Measurements from ENCODE around the gene PYGB.
A peak's percentile ranks its signal among the peaks of the same experiment; 100 is the strongest.

The PYGB gene

DNA sequence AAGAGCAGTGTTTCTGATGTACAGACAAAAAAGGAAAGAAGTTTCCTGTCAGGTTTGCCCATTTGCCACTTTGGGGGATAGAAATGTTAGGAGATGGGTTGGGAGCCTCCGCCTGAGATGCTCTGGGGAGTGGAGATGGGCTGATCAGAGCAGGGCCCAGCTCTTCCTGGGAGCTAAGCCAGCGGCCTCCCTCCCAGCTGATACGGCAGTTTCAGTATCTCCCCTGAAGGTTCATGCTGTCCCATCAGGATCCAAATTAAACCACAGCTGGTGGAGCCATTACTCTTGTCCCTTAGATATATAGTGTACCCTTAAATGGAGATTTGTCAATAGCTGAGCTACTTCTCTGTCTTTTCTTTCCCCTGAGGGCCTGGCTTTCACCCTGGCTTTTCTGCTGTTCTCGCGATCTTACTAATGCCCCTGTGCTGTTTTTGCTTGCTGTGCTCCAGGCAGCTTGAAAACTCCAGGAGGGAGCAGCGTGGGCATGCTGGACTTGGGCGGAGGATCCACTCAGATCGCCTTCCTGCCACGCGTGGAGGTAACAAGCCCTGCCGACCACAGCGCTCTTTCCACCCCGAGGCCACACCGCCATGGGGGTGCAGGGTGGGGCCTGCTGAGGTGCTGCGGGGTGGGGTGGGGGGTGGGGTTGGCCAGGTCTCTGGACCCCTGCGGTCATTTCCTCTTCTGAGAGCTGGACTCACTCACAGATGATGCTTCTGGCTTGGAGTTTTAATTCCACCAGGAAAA, 31.5 kb upstream of the PYGB start:
- DNase-seq = no peak

DNA sequence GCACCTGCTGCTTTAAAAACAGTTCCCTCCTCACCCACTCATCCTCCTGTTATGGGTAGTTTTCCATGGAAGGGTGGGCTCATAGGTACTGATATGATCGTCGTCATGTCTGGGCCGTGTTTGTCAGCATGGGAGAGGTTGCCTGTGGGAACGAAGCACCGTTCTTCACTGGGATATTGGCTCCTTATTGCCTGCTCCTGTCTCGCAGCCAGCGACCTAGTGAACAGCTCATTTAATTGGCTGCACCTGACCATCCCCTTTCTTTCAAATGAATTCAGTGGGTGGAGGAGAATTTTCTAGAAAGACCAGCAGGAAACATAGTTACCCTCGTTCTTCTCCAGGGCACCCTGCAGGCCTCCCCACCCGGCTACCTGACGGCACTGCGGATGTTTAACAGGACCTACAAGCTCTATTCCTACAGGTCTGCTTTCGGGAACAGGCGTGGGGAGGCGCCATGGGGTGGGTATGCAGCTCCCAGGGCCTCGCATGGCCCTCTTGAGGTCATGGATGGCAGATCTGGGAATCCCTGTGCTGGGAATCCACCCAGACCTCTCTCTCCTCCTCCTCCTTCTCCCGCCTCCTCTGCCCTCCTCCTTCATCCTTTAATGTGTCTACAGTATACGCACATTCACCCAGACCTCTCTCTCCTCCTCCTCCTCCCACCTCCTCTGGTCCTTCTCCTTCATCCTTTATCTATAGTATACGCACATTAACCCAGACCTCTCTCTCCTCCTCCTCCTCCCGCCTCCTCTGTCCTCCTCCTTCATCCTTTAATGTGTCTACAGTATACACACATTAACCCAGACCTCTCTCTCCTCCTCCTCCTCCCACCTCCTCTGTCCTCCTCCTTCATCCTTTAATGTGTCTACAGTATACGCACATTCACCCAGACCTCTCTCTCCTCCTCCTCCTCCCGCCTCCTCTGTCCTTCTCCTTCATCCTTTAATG, 30.4 kb upstream of the PYGB start:
- no peak for DNase-seq

DNA sequence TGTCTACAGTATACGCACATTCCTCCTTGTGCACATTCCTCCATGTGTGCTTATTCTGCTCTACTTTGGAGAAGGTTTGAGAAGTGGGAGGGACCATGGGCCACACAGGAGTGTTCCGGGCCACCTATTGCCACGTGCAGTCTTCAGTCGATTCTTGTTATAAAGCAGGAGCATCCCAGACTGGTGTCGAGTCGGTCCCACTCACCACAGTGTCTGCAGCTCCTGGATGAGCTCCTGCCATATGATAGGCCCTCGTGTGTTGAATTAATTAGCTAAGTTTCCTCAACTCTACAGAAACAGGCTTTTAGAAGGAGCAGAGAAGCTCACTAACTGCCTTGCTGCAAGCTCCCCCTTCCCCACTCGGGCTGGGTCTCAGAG, 29.8 kb upstream of the PYGB start:
- DNase-seq = no peak

DNA sequence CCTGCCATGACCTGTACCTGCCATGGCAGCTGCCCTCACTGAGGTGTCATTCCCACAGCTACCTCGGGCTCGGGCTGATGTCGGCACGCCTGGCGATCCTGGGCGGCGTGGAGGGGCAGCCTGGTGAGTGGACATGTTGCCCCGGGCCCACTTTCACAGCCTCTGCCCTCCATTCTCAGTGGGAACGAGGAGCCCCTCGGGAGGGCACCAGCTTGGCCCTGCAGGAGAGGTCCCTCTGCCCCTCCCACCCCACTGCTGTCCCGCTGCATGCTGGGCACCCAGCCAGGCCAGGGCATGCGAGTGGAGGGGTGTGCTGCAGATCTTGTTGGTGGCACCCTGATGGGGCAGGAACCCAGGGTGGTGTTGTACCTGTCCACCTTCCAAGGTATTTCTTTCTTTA, 29.4 kb upstream of the PYGB start:
- DNase-seq = no peak

DNA sequence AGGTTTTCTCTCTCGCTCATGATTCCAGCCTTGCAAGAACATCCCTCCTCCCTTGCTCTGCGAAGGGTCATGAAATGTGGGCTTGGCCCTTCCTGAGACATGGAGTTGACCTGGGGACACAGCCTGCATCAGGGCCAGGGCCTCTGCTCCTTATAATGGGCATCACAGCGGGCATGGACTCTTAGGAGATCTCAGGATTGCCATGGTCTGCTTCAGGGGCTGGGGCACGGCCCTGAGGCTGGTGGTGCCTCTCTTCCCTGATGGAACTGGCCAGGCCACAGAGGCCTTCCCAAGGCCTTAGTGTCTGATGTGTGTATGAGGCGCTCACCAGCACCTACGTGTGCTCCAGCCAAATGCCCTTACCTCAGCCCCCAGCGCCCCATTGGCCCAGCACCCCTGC, 28.5 kb upstream of the PYGB start:
- no peak for DNase-seq

DNA sequence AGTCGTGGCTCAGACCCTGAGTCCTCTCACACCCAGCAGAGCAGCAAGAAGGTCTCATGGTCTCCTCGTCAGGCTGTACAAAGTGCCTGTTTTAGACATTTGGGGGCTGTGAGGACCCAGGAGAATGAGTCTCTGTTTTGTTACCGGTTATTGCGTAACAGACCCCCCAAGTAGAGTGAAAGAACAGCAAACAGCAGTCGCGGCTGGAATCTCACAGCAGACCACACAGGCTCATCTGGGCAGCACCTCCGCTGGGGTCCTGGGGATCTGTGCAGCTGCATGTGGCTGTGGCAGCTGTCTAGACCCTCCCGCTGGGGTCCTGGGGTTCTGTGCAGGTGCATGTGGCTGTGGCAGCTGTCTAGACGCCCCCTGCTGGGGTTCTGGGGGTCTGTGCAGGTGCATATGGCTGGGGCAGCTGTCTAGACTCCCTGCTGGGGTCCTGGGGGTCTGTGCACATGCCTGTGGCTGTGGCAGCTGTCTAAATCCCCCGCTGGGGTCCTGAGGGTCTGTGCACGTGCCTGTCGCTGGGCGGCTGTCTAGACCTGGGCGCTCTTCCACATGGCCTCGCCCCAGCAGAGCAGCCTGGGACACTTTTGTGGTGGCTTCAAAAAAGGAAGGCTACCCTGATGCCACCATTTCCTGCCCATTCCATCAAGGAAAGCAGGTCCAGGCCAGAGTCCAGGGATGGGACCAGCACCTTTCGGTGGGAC, 27.7 kb upstream of the PYGB start:
- DNase-seq = peak; percentile 34

DNA sequence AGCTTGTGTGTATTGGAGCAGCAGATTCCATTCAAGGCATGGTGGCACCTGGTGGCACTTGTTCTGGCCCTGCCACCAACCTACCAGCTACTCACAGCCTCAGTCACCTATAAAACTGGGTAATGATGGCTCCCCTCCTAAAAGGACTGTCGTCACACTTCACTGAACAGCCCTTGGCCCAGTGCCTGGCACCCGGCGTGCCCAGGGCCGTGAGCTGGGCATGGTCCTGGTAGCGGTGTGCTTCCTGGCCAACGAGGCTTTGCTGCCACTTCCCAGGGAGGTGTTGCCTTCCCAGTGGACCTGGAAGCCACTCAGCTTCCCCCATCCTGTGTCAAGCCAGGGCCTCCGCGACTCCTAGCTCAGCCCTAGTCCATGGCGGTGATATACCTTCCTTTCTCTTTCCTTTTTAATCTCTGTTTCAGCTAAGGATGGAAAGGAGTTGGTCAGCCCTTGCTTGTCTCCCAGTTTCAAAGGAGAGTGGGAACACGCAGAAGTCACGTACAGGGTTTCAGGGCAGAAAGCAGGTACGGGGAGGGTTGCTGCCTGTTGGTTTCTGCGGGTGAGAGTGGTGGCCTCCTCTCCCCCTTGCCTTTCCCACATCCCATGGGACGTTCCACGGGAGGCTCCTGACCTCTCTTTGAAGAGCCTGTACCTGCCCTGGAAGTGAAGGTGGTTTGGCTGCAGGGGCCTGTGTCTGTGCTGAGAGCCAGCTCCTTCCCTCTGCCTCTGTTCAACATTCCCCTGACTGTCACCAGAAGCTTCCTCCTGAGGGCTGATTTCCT, 26.9 kb upstream of the PYGB start:
- peak; percentile 82 for DNase-seq

DNA sequence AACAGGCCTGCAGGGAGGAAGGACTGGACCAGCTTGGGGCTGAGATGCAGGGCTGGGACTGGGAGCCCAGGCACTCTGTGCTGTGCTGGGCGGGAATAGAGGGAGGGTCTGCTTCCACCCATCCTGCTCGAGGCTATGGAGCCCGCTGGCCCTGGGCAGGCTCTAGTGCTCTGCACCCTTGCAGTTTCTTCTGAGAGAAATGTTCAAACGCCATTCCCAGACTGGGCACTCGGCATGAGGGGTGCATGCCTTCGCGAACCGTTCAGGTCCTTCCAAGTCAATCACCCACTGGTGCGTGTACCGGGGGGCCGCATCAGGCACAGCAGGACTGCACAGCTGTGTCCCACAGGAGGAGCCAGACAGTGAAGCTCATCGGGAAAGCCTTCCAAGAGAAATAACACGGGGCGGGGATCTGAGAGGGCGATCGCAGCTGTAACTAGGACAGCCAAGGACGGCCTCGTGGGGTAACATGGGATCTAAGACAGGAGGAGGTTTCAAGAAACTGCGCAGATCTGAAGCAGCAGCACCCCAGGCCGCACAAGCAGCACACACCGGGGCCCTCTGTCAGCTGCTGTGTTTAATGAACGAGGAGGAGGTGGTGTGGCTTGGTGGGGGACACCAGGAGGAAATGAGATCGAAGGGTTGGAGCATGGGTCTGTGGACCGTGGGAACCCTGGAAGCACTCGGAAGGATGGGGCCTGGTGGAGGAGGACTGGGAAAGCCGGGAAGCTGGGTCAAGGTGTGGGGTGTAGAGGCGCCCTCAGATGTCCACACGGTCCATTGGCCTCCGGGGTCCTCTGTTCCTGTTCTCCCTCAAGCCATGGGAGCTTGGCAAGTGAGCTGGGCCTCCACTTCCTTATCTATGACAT, 26.1 kb upstream of the PYGB start:
- no peak for DNase-seq

DNA sequence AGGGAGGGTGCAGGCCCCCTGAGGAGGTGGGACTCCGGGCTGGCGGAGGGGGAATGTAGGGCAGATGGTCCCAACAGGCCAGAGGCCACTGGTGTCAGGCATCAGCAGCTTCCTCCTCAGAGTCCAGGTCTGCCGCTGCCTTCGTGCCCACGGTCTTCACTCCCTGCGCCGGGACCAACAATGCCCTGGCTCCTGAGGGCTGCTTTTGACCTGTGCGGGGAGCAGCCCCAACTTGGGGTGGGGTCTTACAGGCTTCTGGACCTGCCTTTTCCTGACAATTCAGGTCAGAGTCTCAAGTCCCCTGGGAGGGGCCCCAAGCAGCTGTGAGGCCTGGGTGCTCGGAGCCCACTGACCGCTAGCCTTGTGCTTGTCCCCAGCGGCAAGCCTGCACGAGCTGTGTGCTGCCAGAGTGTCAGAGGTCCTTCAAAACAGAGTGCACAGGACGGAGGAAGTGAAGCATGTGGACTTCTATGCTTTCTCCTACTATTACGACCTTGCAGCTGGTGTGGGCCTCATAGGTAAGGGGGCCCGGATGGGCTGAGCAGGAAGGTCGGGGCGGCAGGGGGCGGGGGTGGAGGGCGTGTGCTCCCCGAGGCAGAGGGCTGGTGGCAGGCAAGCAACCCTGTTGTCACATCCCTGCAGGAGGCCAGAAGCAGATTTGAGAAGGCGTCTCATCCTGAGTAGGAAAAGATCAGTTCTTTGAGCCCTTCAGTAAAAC, 25.3 kb upstream of the PYGB start:
- DNase-seq = no peak

DNA sequence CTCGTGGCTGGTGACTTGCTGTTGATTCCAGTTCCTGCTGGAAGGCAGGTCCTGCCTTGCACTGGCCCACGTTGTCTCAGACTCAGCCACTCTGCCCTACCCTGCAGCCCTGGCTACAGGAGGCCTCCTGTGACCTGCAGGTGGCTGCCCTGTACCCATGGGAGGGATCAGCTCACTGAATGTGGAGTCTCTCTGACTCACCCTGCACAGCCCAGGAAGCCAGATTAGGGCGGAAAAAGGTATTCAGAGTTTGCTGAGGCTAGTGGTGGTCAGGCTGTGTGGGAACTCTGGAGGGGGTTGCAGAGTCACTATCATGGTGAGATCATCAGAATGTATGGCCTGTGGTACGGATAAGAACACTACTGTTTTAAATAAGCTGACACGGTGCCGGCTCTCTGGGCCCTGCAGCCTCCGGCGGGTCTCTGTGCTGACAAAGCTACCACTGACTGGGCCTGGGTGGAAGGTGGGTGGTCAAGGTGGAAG, 24.7 kb upstream of the PYGB start:
- no peak for DNase-seq

DNA sequence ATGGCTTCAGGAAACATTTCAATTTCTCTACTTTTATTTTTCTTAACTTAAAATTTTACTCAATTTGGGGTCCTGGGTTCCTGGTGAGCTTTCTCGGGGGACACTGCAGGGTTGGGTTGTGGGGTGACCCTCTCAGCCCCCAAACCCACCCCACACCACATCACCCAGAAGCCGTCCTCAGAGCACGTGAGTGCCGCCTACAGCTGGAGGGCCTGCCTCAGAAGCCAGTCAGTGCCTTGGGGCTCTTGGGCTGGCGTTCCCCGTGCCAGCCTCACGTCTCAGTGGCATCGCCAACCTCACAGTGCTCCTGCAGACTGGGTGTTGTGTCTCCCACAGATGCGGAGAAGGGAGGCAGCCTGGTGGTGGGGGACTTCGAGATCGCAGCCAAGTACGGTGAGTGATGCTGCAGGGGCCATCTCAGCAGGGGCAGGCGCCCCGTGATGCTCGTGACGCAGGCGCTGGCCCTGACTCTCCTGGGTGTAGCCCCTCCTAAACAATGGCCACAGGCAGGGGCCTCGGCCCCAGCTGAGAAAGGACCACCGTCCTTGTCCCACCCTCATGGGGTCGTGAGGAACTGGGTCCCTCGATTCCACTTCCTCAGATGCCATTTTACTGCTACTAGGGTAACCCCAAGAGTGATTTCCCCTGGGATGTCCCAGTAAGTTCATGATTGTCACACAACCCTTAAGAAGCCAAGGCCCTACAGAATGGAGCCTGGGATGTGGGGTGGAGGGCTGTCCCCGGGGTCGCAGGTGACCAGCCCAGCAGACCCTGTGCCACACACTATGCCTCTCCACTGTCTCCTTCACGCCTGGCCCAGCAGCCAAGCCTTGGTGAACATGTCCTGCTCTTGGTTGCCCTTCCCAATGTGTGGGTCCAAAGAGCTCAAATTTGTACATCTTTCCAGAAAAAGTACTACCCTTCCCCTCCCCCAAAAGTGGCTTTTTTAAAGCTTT, 23.8 kb upstream of the PYGB start:
- no peak for DNase-seq

DNA sequence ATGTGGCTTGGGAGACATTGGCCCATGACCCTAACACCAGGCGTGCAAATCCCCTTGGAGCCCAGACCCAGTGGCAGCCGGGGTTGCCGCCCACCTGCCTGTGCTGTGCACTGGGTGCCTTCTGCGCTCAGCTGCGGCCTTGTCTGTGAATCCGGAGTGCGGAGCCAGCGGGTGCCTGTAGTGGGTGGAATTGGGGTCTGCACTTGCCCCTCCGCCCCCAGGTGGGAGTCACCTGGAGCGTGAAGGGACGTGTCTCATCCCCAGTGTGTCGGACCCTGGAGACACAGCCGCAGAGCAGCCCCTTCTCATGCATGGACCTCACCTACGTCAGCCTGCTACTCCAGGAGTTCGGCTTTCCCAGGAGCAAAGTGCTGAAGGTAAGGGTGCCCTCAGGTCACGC, 22.9 kb upstream of the PYGB start:
- no peak for DNase-seq

DNA sequence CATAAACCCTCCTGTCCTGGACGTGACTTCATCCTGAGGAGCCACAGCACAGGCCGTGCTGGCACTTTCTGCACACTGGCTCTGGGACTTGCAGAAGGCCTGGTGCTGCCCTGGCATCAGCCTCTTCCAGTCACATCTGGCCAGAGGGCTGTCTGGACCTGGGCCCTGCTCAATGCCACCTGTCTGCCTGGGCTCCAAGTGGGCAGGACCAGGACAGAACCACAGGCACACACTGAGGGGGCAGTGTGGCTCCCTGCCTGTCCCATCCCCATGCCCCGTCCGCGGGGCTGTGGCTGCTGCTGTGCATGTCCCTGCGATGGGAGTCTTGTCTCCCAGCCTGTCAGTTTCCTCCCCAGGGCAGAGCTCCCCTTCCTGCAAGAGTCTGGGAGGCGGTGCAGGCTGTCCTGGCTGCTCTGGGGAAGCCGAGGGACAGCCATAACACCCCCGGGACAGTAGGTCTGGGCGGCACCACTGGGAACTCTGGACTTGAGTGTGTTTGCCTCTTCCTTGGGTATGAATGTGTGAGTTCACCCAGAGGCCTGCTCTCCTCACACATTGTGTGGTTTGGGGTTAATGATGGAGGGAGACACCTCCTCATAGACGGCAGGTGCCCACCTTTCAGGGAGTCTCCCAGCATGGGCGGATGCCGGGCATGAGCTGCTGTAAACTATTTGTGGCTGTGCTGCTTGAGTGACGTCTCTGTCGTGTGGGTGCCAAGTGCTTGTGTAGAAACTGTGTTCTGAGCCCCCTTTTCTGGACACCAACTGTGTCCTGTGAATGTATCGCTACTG, 22.0 kb upstream of the PYGB start:
- no peak for DNase-seq

DNA sequence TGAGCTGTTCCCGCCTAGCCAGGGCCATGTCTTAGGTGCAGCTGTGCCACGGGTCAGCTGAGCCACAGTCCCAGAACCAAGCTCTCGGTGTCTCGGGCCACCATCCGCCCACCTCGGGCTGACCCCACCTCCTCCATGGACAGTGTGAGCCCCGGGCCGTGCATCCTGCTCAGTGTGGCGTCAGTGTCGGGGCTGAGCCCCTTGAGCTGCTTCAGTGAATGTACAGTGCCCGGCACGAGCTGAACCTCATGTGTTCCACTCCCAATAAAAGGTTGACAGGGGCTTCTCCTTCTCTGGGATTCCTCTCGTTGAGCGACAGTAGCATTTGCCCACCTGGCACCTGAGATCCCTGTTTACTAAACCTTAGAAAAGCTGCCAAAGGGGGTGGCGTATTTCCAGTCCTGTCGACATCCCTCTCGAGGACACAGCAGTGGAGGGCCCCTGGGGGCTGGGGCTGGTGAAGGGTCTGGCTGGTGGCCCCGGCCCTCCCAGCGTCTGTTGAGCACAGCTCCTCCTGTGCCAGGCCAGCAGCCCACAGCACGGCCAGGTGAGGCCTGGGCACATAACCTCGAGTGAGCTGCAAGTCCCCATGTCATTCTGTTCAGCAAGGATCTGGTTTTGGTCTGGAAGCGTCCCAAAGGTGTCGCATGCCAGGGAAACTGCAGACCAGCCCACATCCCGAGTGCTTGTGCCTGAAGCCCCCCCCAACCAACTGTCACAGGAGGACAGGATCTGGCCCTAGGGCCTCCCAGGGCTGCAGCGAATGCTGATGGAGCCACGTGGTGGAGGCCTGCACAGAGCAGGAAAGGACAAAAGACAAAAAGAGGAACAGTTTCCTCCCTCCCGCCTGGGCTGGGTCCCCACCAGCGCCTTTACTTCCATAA, 21.2 kb upstream of the PYGB start:
- peak; percentile 24 for DNase-seq

DNA sequence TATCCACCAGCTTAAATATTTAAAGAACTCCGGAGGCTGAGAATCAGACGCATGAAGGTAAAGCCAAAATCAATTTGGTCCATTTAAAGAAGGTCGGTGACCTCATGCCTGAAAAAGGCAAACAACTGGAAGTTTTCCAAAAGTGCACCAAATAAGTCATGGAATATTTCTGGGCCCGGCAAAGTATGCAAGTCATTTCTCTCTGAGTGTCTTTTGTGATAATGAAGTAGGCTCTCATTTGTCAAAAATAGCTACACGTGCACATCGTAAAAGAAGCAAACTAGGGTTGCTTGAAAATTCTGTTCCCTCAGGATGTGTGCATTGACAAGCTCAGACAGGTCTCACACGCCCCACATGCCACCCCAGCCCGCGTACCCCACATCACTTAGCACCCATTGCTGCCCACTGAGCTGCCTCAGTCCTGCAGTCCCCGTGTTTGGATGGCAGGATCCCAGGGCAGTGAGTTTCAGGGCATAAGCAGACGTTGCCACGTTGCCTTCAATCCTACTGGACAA, 20.5 kb upstream of the PYGB start:
- no peak for DNase-seq

DNA sequence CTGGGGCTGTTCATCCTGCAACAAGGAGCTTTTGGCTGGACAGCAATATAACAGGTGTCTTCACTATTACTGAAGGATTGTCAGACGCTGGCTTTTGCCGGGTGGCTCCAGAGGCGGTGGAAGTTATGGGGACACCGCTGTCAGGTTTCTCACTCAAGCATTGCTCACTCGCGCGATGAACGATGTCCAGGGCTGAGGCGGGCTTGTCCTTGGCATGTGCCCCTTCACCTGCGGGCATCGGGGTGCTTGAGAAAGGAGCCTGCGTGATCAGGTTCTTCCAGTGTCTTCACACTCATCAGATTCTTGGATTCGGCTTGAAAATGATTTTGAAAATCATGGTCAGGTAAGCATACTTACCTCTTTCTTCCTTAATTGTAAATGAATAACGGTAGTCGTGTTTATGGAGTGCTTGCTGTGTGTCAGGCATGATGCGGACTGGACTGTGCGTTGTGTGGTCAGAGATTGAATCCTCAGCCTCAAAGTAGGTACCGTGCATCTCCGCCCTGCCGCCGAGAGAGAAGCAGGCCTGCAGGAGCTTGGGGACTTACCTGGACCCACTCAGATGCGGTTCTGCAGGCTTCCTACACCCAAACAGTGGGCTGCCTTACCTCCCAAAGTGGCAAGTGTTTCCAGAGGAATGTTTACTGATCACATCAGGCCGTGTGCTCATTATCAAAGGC, 18.3 kb upstream of the PYGB start:
- DNase-seq = no peak

All from DMS79 treated with DMSO at 0.1 percent for 48 hours (cell line).